HG03432 (cell line): ENCODE data around the gene LYSET.
"Not testable (repeated sequence)": the region's sequence is repeated elsewhere in the genome, so short reads cannot be mapped to it uniquely, and the experiment has no call there.

Source experiments
- ATAC-seq: cut with Tn5 transposase; IDR thresholded peaks from one replicate; pipeline ENCODE4 v1.9.1; 2021; ENCODE audit warnings: mild to moderate bottlenecking, moderate library complexity; ENCODE audit not compliant: unreplicated experiment

The LYSET gene

DNA sequence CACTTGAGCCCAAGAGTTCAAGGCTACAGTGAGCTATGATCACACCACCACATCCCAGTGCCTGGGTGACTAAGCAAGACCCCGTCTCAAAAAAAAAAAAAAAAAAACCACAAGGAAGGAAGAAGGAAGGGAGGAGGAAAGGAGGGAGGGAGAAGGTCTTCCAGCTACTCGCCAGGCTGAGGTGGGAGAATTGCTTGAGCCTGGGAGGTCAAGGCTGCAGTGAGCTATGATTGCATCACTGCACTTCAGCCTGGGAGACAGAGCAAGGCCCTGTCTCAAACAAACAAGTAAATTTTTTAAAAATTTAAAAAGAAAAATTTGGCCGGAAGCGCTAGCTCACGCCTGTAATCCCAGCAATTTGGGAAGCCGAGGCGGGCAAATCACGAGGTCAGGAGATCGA, 16.5 kb upstream of the LYSET start:
- not testable (repeated sequence) for ATAC-seq

DNA sequence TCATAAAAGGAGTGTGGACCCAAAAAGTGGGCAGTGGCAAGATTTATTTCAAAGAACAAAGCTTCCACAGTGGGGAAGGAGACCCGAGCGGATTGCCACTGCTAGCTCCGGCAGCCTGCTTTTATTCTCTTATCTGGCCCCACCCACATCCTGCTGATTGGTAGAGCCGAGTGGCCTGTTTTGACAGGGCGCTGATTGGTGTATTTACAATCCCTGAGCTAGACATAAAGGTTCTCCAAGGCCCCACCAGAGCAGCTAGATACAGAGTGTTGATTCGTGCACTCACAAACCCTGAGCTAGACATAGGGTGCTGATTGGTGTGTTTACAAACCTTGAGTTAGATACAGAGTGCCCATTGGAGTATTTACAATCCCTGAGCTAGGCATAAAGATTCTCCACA, 15.5 kb upstream of the LYSET start:
- not testable (repeated sequence) for ATAC-seq

DNA sequence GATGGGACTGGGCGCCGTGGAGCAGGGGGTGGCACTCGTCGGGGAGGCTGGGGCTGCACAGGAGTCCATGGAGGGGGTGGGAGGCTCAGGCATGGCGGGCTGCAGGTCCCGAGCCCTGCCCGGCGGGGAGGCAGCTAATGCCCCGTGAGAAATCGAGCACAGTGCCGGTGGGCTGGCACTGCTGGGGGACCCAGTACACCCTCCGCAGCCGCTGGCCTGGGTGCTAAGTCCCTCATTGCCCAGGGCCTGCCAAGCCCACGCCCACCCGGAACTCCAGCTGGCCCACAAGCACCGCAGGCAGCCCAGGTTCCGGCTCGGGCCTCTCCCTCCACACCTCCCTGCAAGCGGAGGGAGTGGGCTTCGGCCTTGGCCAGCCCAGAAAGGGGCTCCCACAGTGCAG, 15.0 kb upstream of the LYSET start:
- not testable (repeated sequence) for ATAC-seq

DNA sequence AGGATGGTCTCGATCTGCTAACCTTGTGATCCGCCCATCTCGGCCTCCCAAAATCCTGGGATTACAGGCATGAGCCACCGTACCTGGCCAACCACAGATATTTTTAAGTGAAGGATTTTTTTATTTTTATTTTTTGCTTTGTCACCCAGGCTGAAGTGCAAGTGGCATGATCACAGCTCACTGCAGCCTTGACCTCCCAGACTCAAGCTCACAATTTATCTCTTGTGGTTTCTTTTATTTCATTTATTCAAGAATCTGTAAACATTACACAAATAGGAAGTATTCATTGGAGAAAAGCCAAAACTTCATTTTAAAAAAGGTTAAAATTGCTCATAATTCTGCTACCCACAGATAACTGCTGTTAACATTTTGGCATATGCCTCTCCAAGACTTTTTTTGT, 13.7 kb upstream of the LYSET start:
- no peak for ATAC-seq

DNA sequence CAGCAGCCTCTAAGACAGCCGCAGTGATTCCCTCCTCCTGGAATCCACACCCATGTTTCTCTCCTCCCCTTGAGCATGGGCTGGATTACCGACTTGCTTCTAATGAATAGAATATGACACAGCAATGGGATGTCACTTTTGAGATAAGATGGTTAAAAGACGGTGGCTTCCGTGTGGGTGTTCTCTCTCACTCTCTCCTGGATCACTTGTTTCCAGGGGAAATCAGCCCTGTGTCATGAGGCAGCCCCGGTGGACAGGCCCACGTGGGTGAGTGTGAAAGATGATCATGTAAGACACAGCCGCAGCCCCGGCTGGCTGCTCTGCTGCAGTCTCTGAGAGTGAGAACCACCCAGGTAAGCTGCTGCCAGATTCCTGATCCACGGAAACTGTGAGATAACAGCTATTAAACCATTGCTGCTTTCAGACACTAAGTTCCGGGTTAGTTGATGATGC, 11.1 kb upstream of the LYSET start:
- ATAC-seq, result no peak

DNA sequence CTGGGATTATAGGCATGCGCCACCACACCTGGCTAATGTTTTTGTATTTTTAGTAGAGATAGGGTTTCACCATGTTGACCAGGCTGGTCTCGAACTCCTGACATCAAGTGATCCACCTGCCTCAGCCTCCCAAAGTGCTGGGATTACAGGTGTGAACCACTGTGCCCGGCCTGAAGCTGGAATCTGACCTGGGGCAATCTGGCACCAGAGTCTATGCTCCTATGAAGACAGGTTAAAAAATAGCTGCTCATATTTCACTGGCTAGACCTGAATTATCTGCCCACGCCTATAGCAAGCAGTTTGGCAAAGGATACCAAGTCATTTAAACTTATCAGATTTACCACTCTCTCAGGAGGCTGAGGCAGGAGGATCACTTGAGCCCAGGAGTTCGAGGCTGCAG, 10.4 kb upstream of the LYSET start:
- not testable (repeated sequence) for ATAC-seq

DNA sequence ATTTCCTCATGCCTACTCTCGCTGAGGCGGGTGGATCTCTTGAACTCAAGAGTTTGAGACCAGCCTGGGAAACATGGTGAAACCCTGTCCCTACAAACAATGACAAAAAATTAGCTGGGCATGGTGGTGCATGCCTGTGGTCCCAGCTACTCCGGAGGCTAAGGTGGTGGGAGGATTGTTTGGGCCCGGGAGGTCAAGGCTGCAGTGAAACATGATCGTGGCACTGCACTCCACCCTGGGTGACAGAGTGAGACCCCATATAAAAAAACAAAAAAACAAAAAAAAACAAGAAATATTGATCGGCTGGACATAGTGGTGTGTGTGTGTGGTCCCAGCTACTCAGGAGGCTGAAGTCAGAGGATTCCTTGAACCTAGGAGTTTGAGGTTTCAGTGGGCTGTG, 9.6 kb upstream of the LYSET start:
- no peak for ATAC-seq

DNA sequence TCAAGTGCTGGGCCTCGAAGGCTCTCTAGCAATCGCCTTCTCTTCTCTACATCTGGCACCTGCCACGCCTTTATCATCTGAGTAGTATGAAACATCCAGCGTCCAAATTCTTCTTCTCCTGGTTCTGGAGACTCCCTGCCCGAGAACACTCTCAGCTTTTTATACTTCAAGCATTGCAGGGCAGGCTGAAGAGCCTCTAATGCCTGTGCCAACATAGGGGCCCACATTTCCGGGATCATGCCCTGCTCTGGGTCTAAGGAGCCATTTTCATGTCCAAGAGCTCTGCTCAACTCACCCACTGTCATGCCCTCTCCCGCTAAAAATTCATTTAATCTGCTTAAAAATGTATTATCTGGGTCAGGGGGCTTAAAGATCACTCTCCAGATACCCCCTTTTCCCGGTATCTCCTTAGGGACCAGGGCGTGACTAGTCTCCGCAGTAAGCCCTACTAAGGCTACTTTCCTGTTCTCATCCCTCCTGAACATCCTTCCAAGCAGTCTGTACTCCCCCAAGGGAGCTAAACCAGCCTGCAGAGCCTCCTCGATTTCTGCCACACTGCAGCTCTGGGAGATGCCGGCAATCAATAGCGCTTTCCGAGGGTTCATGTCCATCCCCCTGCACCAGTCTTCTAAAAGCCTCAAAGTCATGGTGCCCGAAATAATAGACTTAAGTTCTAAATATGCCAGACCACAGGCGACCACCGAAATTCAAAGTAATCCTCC, 1.4 kb upstream of the LYSET start:
- no peak for ATAC-seq

DNA sequence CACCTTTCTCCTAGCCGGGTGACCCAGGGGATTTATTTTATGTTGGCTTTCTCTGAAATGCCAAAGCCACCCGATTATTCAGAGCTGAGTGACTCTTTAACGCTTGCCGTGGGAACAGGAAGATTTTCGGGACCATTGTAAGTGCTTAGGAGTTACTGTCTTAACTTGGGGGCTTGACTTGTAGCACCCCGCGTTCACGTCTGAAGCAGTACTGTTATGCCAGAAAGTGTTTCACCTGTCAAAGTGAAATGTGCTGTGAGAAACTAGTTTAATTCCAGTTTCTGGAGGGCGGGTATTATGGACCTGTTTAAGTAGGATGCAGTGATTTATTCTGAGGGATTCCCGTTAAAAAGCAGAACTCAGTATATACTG, 218 bp downstream of the LYSET start:
- ATAC-seq, result peak; percentile 1

DNA sequence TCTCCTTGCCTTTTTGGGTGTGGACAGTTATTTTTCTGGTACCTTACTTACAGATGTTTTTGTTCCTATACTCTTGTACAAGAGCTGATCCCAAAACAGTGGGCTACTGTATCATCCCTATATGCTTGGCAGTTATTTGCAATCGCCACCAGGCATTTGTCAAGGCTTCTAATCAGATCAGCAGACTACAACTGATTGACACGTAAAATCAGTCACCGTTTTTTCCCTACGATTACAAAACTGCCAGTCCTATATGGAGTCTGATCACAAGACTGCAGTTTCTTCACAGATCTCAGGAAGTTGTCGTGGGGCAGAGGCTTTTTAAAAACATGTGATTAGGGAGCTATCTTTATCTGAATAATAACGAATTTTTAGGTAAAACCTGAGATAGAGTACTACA, 1.3 kb downstream of the LYSET start:
- ATAC-seq, result no peak

DNA sequence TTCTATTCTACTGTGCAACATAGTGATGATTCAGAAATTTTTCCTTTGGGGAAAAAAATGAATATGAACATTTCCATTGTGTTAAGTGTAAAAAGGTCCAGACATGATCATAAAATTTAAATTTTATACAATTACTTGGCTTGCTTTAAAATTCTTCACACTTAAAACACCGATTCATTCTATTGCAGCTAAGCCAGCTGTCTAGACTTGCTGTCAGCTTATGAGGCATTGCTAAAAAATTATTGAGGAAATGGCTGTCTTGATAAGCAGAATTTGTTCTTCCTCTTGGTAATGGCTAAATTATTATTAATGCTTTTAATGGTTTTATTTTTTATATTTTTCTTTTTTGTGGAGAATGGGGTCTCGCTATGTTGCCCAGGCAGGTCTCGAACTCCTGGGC, 1.8 kb downstream of the LYSET start:
- ATAC-seq, result no peak

DNA sequence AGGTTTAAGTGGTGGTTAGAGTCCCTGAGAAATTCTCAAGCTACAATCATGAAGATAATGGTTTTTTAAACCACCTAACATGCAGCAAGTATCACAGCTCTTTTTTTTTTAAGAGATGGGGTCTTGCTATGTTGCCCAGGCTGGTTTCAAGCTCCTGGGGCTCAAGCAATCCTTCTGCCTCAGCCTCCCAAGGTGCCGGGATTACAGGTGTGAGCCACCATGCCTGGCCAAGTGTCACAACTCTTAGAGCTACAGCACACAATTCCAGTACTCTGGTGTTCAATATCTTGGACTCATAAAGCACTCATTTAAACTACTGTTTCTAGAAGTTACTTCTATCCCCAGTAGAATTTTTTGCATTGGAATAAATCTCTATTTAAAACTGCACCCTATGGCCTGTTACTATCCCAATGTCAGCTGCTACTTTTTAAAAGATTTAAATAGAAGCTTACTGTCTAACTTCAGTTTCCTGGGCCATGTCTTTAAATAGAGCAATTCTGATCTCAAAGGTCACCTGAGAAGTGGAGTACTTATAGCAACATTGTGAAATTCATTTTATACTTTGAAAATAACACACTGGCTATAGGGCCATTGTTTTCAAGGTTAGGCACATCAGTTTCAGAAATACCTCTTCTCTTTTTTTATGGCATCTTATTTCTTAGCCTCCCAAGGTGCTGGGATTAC, 10.3 kb downstream of the LYSET start:
- ATAC-seq, result no peak

DNA sequence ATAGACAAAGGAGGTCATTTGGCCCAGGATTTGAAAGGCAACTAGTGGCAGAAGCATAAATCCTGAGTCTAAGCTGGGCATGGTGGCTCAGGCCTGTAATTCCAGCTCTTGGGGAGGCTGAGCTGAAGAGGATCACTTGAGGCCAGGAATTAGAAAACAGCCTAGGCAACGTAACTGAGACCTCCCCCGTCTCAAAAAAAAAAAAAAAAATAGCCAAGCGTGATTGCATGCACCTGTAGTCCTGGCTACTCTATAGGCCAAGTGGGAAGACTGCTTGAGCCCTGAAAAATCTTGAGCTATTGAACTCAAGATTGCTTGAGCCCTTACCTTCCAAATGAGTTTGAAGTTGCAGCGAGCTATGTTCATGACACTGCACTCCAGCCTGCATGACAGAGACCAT, 13.9 kb downstream of the LYSET start:
- ATAC-seq, result no peak

DNA sequence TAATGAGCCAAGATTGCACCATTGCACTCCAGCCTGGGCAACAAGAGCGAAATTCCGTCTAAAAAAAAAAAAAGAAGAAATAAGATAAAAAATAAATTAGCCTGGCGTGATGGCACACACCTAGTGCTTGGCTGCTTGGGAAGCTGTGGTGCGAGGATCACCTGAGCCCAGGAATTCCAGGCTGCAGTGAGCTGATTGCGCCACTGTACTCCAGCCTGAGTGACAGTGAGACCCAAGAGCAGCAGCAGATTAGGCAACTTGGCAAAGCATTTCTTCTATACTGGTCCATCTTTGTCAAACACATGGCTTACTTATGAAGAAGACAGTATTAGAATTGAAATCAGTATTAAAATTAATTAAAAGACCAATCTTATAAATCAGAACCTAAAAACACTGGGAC, 15.4 kb downstream of the LYSET start:
- ATAC-seq, result no peak

DNA sequence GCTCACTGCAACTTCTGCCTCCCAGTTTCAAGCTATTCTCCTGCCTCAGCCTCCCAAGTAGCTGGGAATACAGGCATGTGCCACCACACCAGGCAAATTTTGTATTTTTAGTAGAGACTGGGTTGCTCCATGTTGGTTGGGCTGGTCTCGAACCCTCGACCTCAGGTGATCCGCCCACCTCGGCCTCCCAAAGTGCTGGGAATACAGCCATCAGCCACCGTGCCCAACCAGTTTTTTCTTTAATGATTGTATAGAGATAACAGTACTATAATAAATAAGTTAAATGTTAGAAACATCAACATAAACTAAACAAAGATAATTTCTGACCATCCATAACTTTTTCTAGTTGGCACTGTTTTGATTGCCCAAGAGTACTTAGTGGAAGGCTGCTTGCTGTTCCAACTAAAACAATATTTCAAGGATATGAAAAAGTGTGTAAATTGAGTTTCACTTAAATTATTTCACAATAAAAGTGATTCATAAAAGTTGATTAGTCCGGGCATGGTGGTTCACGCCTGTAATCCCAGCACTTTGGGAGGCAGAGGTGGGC, 16.1 kb downstream of the LYSET start:
- no peak for ATAC-seq

DNA sequence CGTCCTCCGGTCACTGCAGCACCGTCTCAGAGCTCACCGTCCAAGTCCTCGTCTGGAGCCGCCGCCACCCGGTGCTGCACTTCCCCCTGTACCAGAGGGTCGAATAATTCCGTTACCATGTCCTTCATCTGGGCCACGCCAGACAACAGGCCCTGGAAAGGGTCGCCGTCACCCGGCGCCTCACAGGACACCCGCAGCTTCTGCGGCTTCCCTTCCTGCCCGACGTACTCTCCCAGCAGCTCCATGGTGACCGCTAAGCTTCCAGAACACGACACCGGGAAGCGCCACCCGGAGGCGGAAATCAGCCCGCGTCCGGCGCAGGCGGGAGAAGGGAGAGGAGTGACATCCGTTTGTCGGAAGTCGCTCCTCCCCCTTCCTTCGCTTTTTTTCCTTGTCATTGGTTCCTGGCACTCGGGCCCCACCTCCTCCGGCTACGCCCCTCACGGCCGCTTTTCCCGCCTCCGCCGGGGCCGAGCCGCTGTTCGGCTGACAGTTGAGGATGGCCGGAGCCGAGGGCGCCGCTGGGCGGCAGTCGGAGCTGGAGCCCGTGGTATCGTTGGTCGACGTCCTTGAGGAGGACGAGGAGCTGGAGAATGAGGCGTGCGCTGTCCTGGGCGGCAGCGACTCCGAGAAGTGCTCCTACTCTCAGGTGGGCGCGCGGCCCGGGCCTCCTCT, 21.8 kb downstream of the LYSET start, which contains the start of the genes GON7 and UBR7:
TSS of gene GON7 (minus strand) at position 273 of the 675 bp plus-strand sequence. CDS start at position 245, 28 bp downstream.
TSS of gene UBR7 (plus strand) at position 464 of the 675 bp plus-strand sequence. CDS start at position 500, 36 bp downstream.
- peak; percentile 87 for ATAC-seq

DNA sequence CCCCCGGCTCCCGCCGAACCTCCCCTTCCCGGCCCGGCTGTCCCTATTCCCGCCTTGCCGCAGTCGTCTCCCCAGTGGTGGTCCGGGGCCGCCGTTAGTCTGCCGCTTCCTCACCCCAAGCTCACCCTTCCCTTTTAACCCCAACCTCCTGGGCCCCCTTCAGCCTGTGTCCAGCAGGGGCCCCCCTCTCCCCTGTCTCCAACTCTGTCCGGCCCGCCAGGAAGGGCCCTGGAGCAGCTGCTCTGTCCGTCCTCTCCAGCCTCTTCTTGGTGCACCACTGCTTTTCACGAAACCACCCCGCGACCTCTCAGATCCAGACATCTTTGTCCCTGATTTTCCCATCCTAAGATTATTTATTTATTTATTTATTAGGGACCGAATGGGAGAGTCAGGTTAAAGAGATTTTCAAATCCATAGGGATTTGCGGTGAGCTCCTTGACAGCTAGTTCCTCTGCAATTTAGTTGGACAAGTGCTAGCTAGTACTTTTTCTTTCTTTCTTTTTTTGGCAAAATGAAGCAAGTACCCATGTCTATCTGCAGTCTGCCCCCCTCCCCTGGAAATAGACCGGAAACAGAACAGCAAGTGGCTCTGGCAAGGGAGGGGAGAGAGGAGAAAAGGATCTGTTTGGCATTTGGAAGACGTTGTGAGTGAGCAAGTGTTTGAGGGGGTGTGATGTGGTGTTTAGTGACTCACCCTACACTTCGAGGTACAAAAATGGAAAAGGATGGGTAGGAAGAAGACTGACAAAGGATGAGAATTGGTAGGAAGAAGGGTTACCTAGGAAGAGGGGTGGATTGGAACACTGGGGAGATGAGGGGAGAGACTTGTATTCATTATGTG, 22.6 kb downstream of the LYSET start:
- peak; percentile 49 for ATAC-seq

DNA sequence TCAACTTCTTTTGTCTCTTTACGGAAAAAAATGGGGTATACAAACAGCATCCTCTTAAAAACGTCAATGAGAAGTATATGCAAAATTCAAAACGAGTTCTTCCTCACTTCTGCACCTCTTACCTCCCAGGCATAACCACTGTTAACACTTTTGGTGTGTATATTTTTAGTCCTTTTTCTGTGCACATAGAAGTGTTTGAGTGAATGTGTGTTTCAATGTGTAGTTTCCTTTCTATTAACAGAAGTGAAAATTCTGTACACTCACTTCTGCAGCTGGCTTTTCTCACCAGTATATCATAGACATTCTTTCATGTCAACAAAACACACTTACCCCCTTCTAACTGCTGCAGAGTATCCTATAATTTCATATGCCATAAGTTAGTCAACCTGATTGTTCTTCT, 27.3 kb downstream of the LYSET start:
- ATAC-seq, result peak; percentile 66

DNA sequence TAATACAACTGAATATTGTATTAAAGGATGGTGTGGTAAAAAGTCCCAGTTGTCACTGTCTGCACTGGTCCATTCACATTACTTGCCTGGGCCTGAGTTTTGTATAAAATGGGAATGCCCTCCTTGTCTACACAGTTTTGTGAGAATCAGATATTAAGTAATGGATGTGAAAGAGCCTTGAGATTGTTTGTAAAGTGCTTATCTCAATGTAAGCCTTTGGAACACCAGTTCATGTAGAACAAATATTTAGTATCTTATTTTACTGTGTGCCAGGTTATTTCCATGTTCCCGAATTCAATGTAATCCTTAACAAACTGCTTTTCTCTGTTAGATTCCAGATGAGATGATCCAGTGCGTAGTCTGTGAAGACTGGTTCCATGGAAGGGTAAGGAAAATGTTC, 29.5 kb downstream of the LYSET start:
- no peak for ATAC-seq

DNA sequence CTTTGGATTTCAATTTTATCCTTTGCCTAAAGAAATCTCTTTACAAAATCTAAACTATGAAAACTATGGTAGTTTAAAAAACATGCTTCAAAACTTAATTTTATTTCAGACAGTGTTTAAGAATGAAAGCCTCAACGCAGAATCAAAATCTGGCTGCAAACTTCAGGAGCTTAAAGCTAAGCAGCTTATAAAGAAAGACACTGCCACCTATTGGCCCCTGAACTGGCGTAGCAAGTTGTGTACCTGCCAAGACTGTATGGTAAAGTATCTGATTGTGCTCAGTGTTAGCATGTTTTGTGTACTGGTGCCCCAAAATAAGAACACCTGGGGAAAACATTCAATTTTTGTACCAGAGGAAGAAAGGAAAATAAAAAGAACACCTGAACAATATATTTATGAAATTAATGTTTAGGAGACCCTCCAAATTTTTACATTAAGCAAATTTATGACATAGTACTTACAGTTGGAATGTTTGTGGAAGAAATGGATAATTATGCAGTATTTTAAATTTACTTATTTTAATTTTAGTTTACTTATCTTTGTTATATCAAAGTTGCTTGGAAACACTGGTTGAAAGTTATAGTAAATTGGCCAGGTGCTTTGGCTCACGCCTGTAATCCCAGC, 34.1 kb downstream of the LYSET start:
- no peak for ATAC-seq
